GM18951 (cell line): ENCODE data around the gene UGT1A7.

Source experiments
- POLR2A ChIP-seq: IDR thresholded peaks from 4 replicates; pipeline ENCODE4 v1.6.1; 2011; ENCODE audit warnings: mild to moderate bottlenecking; ENCODE audit not compliant: insufficient read length, insufficient read depth; ENCODE audit errors: extremely low read depth
- in situ Hi-C: fragments of 300-500 bp; cut with MboI; formaldehyde crosslinking; loops from one replicate; pipeline ENCODE4 v1.12.0; 2022; ENCODE audit warnings: low sequenced_read_pairs, mixed read lengths, inconsistent platforms; ENCODE audit not compliant: unreplicated experiment

UGT1A7 gene

DNA sequence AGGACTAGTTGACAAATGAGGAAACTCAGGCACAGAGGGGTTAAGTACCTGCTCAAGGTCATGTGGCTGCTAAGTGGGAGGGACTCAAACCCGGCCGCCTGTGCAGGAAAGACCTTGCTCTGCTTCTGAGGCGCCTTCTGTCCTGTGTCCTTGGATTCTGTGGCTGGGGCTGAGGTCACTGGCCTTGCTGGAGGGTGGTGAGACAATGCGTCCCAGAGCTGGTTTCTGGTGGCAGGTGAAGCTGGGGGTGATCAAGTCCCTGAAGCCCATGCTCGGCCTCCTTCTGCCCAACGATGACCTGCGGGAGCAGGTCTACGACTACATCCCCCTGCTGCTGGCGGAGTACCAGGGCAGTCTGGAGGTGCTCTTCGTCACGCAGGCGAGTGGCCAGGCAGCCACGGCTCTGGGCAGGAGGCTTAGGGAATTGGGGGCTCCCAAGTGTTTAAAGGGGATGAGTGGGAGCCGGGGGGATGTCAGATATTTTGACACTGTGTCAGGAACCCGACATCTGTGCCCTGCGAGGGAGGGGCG, 112.5 kb downstream of the UGT1A7 start:
- in situ Hi-C loops = no loop called here
- no peak for TF ChIP-seq POLR2A

DNA sequence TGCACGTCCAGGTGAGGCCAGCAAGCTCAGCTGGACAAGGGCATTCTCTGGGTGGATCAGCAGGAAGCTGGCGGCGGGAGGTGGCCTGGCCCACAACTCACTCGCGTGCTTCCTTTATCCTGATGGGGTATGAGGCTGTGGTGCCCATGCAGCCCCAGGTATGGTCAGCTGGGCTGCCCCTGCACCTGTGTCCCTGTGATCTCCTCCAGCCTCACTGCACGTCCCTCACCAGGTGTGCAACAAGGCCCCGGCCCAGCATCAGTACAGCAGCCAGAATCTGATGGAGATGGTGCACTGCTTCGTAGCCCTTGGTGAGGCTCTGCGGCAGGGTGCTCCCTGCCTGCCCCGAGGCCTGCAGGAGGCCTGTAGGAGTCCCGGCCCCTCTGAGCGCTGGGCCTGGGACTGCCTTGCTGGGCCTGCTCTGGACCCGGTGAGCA, 114.1 kb downstream of the UGT1A7 start:
- in situ Hi-C loops = no loop called here
- TF ChIP-seq POLR2A = no peak

DNA sequence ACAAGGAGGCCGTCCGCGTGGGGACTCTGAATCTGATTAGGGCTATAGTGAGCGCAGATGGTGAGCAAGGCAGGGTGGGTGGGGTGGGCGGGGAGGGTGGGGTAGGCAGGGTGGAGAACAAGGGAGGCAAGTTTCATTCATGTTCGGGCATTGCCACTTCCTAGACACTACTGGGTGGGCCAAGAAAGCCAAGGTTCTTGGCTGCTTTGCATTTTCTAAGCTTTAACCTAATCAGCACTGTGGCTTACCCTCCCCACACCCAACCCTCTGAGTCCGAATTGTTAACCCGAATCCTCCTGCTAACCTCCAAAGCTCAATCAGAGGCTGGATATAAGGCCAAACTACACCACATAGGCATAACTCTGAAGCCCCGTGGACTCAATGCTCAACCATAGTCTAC, 114.6 kb downstream of the UGT1A7 start:
- in situ Hi-C loops = no loop called here
- no peak for TF ChIP-seq POLR2A

DNA sequence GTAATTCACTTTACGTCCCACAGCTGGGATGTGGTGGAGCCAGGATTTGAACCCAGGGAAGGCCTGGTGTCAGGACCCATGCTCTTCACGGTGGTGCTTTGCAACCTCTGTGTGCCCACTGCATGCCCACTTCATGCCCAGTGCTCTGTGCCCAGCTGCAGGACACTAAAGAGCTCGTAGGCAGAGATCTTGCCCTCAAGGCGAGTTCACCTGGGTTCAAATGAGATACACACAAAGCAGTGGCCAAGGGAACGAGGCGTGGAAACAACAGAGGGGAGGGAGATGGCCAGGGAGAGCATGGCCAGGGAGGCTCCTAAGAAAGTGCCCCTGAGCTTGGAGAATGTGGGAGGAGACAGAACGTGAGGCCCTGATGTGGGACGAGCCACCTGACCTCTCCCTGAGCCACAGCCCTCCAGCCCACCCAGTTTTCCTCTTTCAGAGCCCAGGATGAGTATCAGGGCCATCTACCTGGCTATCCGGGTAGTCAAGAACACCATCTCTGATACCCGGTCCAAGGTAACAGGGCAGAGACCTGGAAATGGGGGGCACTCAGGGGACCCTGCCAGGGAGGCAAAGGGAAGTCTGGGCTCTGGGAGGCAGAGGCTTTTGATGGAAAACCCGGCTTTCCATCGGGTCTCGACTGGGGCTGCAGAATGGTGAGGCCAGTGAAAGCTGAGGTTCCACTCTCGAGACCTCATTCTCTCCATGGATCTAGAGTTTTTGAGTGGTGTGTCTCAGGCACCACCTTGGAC, 116.8 kb downstream of the UGT1A7 start:
- in situ Hi-C loops = no loop called here
- TF ChIP-seq POLR2A = no peak

DNA sequence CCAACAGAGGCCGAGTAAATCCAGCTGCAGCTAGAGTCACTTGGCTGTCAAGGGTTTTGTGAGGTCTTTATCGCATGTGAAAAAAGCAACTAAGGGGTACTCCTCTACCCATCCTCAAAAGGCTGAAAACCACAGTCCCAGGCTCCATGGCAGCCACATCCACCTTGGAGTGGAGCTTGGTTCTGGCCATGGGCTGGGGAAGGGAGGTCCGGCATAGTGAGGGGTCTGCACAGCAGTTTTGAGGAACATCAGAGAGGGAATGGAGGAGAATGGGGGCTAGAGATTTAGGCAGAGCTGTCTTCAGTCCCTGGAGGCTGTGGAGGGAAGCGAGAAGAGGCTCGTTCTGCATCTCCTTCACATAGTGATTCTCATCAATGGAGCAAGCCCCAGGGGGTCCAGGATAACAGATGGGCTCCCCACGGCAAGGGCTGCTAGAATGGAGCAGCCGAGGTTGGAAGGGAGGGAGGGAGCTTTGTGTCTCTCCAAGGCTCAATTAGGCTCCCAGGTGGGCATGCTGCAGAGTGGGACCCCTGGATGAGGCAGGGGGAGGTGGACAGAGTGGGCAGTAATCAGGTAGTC, 117.5 kb downstream of the UGT1A7 start:
- in situ Hi-C loops = no loop called here
- no peak for TF ChIP-seq POLR2A

DNA sequence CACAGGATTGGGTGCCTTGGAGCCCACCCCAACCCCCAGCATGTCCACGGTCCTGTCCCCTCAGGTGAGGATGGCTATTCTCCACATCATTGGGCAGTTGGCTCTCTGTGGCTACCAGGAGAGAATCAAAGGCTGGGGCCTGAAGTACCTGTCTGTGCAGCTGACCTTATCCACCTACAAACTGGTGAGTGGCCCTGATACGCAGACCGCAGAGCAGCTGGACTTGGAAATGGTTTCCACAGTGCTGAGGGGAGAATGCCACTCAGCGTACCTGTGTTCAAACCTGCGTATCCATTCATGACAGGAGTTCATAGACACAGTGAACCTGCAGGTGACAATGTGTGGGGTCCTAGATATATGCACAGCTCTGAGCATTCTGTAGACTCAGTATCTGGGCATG, 118.0 kb downstream of the UGT1A7 start:
- TF ChIP-seq POLR2A = no peak
- in situ Hi-C loops = loop anchor here (10.0 kb wide), 1 partner anchor 335 kb away; no protein-coding TSS in a partner anchor

DNA sequence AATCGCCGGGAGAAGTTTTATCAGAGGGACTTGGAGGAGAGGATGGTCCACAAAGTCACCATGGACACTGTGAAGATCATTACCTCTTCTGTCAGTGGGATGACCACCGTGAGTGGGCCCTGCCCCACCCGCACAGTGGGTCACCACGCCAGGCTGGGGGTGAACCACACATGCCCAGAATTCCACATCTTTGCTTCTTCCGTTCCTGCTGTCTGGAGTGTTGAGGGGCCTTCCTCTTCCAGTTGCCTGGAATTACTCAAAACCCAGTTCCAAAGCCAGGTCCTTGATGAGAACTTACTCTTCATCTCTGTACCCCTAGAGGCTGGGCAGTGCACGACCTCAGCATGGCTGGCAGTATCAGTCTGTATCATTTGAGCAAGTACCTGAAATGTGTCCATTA, 118.5 kb downstream of the UGT1A7 start:
- no peak for TF ChIP-seq POLR2A
- in situ Hi-C loops = loop anchor here (10.0 kb wide), 1 partner anchor 335 kb away; no protein-coding TSS in a partner anchor

DNA sequence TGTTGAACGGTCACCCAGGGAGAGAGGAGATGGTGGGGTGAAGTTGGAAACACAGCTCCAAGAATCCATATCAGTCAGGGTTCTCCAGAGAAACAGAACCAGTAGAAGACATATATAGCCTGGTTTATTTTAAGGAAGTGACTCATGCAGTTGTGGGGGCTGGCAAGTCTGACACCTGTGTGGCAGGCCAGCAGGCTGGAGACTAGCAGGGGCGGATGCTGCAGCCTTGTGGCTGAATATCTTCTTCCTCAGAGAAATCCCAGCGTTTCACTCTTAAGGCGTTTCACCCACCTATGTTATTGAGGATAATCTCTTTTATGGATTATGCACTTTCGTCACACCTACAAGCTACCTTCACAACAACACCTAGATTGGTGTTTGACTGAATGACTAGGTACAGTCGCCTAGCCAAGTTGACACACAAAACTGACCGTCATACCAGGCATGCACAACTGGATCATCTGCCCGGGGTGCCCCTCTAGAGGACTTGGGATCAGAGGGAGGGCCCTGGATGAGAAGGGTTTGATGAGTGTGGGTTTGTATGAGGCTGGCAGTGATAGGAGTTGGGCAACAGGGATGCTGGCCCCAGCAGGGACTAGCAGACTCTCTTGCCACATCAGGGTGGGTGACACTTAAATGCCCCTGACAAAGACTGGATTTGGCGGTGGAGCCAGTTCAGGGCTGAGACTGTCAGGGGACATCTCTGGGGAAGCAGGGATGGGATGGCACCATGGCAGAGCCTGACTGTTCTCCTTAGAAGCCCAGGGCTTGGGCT, 119.8 kb downstream of the UGT1A7 start:
- TF ChIP-seq POLR2A = no peak
- in situ Hi-C loops = loop anchor here (10.0 kb wide), 1 partner anchor 337 kb away; no protein-coding TSS in a partner anchor

DNA sequence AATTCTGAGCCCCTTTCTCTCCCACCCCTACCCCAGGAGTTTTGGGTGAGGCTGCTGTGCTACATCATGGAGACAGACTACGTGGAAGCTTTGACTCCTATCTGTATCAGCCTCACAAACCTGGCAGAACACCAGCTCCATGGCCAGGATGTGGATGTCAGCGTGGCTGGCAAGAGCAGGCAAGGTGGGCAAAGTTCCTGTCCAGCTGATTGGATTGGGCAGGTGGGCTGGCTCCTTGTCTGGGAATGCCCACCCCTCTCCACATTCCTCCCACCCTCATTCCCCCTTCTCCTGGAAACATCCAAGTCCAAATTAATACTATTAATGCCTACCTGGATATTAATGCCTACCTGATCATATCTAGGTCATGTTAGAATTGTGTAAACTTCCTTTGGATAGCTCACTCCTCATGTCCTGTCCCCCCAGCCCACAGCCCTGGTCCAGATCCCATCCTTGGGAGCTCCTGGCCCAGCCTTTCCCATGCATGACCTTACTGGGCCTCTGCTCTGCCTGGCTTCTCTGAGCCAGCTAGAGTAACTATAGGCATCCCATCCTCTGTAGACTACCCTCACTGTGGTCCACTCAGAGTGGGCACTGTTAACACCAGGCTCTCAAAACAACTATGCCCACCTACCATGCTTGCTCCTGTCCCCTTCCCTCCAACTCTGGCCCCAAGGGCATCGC, 120.6 kb downstream of the UGT1A7 start:
- TF ChIP-seq POLR2A = no peak
- in situ Hi-C loops = loop anchor here (10.0 kb wide), 1 partner anchor 337 kb away; no protein-coding TSS in a partner anchor

DNA sequence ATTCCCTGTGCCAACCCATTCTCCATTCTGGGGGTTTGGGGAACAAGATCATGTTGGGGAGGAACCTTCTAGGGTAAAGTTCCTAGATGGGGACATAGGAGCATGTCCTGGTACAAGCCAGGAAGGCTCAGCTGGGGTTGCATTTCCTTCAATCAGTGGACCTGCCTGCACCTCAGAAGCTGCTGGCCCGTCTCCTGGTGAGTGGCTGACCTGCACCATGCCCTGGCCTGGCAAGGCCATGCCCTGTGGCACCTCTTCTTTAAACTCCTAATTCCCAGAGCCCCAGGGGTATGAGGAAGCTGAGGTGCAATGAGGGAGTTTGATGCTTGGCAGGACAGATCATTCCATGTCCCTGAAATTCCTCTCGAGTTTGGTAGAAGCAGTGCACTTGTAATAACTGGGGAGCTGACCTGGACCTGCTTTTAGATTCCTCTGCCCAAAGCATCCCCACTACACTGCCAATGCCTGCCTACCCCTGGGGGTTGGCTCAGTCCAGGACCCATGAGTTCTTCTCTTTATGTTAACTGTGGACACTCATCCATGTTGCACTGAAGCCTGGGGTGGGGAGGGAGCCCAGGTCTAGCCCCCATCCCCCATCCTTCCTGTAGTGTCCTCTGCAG, 121.7 kb downstream of the UGT1A7 start:
- no peak for TF ChIP-seq POLR2A
- in situ Hi-C loops = loop anchor here (10.0 kb wide), 1 partner anchor 339 kb away; no protein-coding TSS in a partner anchor

DNA sequence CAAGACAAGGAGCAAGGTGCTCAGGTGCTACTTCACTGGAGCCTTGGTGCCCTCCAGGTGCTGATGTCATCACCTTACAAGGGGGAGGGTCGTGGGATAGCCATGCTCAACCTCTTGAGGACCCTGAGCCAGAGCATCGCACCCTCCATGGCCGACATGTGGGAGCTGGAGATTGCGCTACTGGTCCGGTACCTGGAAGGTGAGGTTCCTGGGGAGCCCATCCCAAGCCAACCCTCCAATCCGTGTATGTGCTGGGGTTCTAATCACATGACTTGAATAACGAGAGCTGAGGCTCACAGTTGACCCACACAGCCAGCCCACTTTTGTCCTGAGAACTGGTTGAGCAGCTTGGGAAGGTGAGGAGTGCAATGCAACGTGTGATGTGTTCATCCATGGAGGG, 122.3 kb downstream of the UGT1A7 start:
- in situ Hi-C loops = loop anchor here (10.0 kb wide), 1 partner anchor 339 kb away; no protein-coding TSS in a partner anchor
- no peak for TF ChIP-seq POLR2A

DNA sequence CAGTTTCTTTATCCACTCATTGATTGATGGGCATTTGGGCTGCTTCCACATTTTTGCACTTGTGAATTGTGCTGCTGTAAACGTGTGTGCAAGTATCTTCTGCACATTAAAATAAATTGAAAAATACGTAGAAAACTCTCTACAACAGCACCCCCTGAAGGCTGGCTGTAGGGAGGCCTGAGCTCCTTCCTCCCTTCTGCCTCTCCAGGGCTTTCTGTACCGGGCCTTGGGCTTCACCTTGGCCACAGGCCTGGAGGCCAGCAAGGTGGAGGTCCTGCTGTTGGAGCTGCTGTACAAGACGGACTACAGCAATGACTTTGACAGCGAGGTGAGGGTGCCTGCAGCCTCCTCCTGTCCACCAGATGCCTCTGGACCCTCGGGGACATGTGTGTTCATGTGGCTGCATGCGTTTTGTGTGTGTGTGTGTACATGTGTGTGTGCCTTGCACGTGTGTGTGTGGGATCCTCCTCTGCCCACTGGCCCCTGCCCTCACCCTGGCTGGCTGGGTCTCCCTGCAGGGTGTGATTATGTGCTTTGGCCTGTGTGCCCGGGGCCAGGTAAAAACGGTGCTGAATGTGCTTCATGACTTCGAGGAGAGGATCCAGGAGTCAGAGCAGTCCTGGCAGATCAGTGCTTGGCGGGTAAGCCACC, 125.6 kb downstream of the UGT1A7 start:
- TF ChIP-seq POLR2A = no peak
- in situ Hi-C loops = loop anchor here (10.0 kb wide), 1 partner anchor 343 kb away; no protein-coding TSS in a partner anchor
